Hematopoietic multipotent progenitor cell (in vitro differentiated cells): Measurements from ENCODE around the gene ECI2. TPM values are rescaled to one million over a fixed set of nuclear protein-coding genes. Genes with fewer than 3 reads are reported as not detected.

Source experiments
- DNase-seq, 3 donors: peaks; one replicate each; pipeline ENCODE4 v3.0.0-alpha.2; 2011 to 2015; ENCODE audit warnings: low read depth in 2 of 3, low spot score in 2 of 3
- total RNA-seq: library from RNA; depleted of rRNA; stranded (reverse); fragments of >200 nt; gene quantifications from one replicate; pipeline ENCODE4 v1.2.3, GENCODE V29; 2012

The ECI2 gene
- 38.0 TPM for total RNA-seq

DNA sequence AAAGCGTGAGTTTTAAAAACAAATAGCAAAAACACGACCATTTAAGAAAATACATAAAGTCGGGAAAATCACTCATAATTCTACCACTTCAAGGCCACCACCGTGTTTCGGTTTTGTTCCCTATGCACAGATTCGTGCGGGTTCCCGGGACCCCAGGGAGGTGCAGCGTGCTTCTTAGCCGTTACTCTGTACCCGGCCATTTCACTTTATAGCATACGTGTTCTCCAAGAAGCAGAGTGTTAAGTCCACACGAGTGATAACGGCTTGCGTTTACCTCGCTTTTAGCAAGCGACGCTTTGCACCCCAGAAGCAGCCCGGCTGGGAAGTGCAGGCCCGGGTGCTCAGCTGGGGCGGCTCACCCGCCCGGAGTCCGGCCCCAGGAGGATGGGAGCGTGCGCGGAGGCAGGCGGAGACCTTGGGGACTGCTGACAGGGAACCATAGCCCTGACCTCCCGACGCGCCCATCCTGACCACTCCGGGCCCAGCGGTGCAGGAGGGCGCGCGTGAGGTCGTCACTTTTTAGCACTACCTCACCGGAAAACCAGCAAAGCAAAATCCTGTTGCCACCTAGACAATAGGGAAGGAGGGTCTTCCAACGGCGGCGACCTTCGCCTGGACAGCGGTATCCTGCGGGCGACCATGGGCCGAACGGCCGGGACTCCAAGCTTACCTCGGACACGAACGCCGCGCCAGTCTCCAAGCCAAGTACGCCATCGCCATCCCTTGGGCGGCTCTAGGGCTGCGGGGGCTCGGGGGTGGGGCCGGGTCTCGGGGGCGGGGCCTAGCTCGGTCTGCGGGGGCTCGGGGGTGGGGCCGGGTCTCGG lies at the start of gene ECI2:
Gene ECI2 (minus strand): TSS at position 735 of the 824 bp plus-strand sequence. CDS start 15 bp downstream, at position 720.
- peak in 1 of 3 donors; percentile 53 for DNase-seq

GRCh38 chr6:4180652-4181255 lies 45.4 kb upstream of the ECI2 start:
- peak in 1 of 3 donors; percentile 4 for DNase-seq

DNA sequence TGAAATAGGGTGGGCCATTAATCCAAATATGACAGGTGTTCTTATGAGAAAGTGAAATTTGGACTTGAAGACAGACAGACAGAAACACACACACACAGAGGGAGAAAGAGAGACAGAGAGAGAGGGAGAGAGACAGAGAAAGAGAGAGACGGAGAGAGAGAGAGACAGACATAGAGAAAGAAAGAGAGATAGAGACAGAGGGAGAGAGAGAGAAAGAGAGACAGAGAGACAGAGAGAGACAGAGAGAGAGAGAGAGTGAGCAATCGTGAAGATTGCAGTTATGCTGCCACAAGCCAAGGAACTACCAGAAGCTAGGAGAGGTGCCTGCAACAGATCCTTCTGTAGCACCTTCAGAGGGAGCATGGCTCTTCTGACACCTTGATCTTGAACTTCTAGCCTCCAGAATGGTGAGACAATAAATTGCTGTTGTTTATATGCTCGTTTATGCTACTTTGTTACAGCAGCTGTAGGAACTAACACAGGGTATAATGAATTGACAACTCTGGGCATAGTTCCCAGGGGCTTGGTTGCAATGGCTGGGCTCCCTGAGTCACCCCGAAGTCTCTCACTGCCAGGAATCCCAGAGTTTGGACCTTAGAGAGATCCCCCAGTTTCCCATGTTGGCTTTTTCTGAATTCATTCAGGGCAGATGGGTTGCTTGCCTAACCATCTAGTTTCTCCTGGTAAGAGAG lies 44.7 kb upstream of the ECI2 start:
- DNase-seq = no peak

- no peak for DNase-seq
Measured at GRCh38 chr6:4178737-4179333, 43.5 kb upstream of the ECI2 start.

- DNase-seq = no peak
Measured at GRCh38 chr6:4176907-4177306, 41.5 kb upstream of the ECI2 start.

DNA sequence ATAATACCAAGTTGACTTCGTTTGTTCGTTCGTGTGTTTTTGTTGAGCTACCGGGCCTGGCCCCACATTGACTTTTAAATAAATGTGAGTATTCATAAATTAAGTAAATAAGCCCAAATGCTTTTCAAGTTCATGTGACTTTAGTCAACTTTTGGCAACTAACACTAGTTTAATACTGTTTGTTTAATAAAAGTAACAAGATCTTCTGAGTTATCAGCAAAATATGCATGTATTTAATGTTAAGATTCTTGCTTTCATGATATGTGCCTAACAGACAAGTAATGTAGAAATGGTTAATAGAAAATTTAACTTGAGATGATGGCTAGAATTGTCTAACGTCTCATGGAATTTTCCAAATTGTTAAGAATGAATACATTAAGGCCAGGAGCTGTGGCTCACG lies 38.7 kb upstream of the ECI2 start:
- DNase-seq = no peak

DNA sequence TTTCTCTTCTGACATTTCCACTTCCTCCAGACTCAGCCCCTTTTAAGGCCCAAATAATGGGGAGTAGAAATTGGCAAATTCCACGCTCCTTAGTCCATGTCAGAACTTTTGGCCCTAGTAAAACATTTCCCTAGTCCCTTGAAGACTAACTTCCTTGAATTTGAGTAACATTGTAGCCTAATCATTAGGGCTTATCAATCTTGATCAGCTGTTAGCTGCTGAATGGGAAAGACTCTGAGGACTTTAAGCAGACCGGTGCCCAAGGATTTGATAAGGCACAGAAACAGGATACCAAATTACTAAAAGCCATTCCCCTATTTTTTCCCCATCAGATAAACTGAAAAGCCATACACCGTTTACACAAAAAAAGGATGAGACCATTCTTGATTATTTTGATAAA lies 37.0 kb upstream of the ECI2 start:
- no peak for DNase-seq

- no peak for DNase-seq
Measured at GRCh38 chr6:4170297-4170696, 34.9 kb upstream of the ECI2 start.

DNA sequence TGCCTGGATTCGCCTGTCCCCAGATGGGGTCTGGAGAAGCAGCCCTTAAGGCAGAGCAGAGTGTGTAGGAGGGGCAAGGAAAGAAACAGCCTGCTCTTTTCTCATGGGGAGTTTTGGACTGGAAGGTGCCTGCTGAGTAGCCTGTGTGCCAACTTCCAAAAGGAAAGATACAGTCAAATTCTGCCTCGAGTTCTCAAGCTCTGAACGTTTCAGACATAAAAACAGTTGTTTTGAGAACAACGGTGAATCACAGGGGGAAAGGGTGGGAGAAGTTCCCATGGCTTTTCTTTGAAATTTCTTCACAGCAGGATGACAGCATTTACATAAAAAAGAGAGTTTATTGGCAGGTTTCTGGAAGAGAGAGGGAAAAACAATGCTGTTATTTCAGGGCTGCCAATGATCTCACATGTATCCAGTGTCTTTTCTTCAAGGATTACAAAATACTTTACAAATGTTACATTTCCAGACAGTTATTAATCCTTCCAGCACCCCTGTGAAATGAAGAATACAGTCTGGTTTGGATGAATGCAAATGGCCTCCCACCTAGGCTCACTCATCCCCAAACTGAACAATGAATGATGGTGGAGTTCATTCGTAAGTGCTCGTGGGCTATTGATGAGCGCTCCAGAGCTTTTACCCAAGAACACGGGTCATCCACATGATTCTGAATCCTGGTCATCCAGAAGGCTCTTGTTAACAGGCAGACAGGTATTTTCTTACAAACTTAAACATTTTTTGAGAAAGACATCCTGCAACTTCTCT lies 33.8 kb upstream of the ECI2 start:
- DNase-seq = no peak

- DNase-seq = no peak
Measured at GRCh38 chr6:4167833-4168232, 32.5 kb upstream of the ECI2 start.

GRCh38 chr6:4167123-4167522 lies 31.7 kb upstream of the ECI2 start:
- no peak for DNase-seq

DNA sequence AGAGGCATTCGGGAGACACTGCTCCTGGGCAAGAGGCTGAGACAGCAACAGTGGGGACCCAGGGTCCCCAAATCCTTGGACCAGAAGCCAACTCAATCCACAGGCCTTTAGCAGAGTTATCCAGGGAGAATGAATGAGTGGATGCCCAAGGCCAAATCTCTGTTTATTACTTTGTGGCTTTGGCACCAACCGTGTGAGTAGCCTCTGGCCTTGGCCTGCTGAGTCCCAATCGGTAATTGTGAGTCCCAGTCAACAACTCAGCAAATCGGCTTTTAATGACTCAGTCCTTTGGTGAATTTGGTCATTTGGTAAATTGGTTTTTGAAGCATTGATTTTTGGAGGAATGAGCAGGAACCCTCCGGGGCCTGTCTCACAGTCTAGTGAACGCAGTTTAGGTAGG lies 29.1 kb upstream of the ECI2 start:
- no peak for DNase-seq

DNA sequence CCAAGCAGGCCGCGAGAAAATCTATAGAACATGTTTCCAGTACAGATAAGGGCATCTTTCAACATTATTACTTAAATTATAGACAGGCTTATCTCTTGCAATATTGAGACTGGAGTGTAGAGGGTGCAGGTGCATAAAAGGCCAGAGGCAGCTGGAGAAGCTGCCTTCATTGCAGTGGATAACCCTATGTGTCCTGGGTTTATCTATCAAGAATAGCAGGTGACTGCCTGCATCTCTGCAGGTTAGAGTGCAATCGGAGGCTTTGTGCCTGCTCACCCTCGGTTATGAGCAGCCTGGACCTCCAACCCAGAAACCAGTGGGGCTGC lies 28.7 kb upstream of the ECI2 start:
- DNase-seq = no peak

GRCh38 chr6:4163408-4164116 lies 28.2 kb upstream of the ECI2 start:
- DNase-seq = no peak

GRCh38 chr6:4162370-4162769 lies 27.0 kb upstream of the ECI2 start:
- DNase-seq = no peak

DNA sequence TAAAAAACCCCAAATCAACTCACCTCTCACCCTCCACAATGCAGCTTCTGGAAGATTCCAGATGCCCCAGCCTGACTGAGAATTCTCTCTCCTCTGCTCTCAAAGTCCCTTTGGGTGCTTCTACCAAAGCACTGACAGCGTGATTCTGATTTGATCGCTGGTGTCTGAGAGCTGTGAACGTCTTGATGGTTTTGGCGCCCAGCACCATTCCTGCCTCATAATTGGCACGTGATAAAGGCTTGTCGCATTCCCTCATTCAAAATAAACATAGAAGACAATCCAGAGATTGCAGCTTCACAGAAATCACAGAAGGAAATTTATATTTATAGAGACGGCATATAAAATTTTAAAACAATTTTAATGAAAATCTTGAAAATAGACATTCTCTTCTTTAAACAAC lies 24.1 kb upstream of the ECI2 start:
- no peak for DNase-seq

DNA sequence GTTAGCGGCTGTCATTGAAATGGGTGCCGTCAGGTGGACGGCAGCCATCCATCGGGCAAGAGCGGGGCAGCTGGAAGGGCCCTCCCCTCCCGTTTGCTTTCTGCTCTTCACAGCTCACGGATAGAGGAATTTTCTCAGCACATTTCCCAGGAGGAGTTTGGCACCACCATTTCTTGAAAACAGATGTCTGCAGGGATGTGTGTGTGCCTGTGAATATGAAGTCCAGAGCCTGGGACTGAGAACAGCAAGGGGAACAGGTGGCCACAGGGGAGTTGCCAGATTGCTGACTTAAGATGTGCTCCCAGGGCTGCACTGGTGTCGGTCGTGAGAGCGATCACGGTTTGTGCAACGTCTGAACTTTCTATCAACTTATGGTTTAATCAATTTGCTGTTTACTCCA lies 22.1 kb upstream of the ECI2 start:
- no peak for DNase-seq

DNA sequence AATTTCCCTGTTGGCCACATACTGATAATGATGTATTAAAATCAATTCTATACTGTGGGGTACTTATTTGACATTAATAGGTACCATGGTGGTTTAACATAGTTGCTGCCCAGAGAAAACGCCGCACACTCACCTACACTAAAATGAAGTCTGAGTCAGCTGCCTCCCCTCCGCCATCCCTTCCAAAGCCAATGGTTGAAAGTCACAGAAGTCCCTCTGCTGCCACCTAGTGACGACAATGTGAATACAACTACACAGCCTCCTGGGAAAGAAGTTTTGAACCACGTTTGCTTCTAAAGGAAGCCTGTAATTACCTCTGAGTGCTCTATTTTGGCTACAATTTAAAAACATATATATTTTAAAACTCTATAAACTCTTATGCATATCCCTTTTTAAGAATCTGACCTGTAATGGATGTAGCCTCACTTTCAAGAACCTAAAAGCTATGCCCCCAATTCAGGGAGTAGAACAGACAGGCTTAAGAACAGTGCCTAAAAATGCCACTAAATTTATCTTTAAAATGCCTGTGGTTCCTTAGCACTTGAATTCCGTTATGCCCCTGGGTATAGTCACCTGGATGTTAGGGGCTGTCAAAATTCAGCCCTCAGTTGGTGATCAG lies 20.6 kb upstream of the ECI2 start:
- peak; percentile 71 to 92 (median 85) for DNase-seq

DNA sequence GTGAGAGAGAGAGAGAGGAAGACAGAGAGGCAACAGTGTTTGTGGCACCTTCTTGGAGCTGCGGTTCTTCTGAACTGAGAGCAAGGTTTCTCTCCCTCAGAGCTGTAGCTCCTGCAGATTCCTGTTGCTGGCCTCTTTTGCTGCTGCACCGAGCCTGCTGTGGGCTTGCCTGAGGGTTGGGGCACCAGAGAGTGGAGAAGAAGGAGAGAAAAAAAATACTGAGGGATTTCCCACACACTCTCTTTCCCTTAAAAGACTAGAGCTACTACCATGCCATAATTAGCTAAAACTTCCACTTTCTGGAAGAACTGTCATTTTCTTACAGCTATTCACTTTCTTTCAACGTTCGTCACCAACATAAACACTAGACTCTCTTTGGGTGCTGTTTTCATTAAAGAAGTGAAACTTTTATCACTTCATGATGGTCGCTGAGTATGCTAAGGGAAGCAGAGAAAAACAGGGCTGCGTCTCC lies 18.2 kb upstream of the ECI2 start:
- peak in 1 of 3 donors; percentile 21 for DNase-seq

DNA sequence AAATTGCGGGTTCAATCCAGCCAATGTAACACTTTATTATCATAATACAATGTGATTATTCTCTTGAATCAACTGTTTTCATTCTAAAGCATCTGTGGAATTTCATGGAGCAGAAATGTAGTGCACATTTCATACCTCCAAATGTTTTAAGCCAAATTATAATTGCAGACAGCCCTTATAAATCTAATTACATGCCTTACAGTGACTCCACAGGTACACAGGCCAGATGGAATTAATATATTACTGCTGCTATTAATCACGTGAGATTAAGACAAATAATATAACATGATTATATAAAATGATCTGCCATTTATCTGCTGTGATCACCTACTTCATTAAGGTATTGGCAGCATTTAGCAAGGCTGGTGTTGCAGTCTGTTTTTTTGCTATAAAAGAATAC lies 9.7 kb upstream of the ECI2 start:
- DNase-seq = no peak
